Small intestine (tissue), 7 donors: ENCODE results near the gene SERPINB7. TPM values are rescaled to one million over a fixed set of nuclear protein-coding genes. Genes with fewer than 3 reads are reported as not detected.

Experiments used
- DNase-seq, 2 donors: peaks; one replicate each; pipeline versions ENCODE4 v3.0.0 to v3.0.0-alpha.2; 2013
- FAIRE-seq: peaks from 2 replicates; lab custom pipeline; 2012; peaks lifted over from hg19 to GRCh38; lab: Jason Lieb, UNC
- H3K27ac ChIP-seq, 3 donors: one replicate each; pipeline ENCODE4 v1.5.1; 2013; ENCODE audit warnings: low read length in 2 of 3, mild to moderate bottlenecking in 2 of 3, control low read depth in 1 of 3, inconsistent platforms in 1 of 3, low read depth in 1 of 3, moderate library complexity in 1 of 3
- H3K27me3 ChIP-seq, 3 donors: one replicate each; pipeline ENCODE4 v1.6.1; 2013; ENCODE audit warnings: low read length in 3 of 3, inconsistent platforms in 1 of 3; ENCODE audit not compliant: control insufficient read depth in 3 of 3, insufficient read depth in 3 of 3
- H3K36me3 ChIP-seq, 3 donors: one replicate each; pipeline ENCODE4 v1.6.1; 2013; ENCODE audit warnings: low read length in 3 of 3, inconsistent platforms in 1 of 3, low read depth in 1 of 3, mild to moderate bottlenecking in 1 of 3, moderate library complexity in 1 of 3; ENCODE audit not compliant: control insufficient read depth in 3 of 3, insufficient read depth in 2 of 3
- H3K4me1 ChIP-seq, 3 donors: one replicate each; pipeline ENCODE4 v1.6.1; 2013; ENCODE audit warnings: low read length in 2 of 3, inconsistent platforms in 1 of 3, low read depth in 1 of 3, mild to moderate bottlenecking in 1 of 3, moderate library complexity in 1 of 3; ENCODE audit not compliant: control insufficient read depth in 3 of 3, insufficient read depth in 2 of 3
- H3K4me3 ChIP-seq, 3 donors: one replicate each; pipeline ENCODE4 v1.5.1; 2013; ENCODE audit warnings: low read length in 3 of 3, control low read depth in 1 of 3, inconsistent platforms in 1 of 3, low read depth in 1 of 3, mild to moderate bottlenecking in 1 of 3, moderate library complexity in 1 of 3
- H3K9me3 ChIP-seq, 2 donors: one replicate each; pipeline ENCODE4 v1.6.1; 2013; ENCODE audit warnings: low read depth in 1 of 2, low read length in 1 of 2; ENCODE audit not compliant: control insufficient read depth in 2 of 2, insufficient read depth in 1 of 2
- WGBS, 3 donors: extraction: QIAGEN DNeasy Blood & Tissue Kit; methylation state at CpG; one replicate each; pipeline ENCODE4 v1.1.7; 2013; 5-methylcytosine and 5-hydroxymethylcytosine counted together
- polyA plus RNA-seq, 4 donors: library from polyadenylated mRNA; stranded (reverse) in 3 of 4; unstranded in 1 of 4; fragments of 200-250 nt in 3 of 4; fragments of 120-200 nt in 1 of 4; gene quantifications; one replicate each; pipeline versions ENCODE4 v1.2.1 to v1.2.3, GENCODE V29; 2013
- donor health status: healthy with polysubstance abuse.
- donor health status: control.
- donor health status: control.
- donor health status: Bipolar disorder and iron deficiency.
- donor health status: healthy.

The SERPINB7 gene
- polyA plus RNA-seq, 4 donors: not detected

GRCh38 chr18:63836456-63836855, 61.2 kb downstream of the SERPINB7 start:
- no peaks in the 10 kb centered on the region for H3K9me3 ChIP-seq
- H3K4me3 ChIP-seq: no peak overlapping the region
- H3K36me3 ChIP-seq: no peaks in the 10 kb centered on the region
- WGBS, 3 donors: 36 to 55% (median 49%) methylated on average over 3 of the region's 3 CpGs
- FAIRE-seq (no peak), DNase-seq (no peak)
- H3K4me1 ChIP-seq: no peaks in the 10 kb centered on the region
- H3K27me3 ChIP-seq: no peaks in the 10 kb centered on the region
- no peak overlapping the region for H3K27ac ChIP-seq

- no peaks in the 10 kb centered on the region for H3K36me3 ChIP-seq
- H3K27ac ChIP-seq: no peak overlapping the region
- no peak for DNase-seq
- no peak for FAIRE-seq
- no peaks in the 10 kb centered on the region for H3K9me3 ChIP-seq
- 63 to 76% (median 76%) methylated on average over 5 of the region's 5 CpGs for WGBS, 3 donors
- H3K4me1 ChIP-seq: no peaks in the 10 kb centered on the region
- no peak overlapping the region for H3K4me3 ChIP-seq
- H3K27me3 ChIP-seq: no peaks in the 10 kb centered on the region
These were observed 62.4 kb downstream of the SERPINB7 start for GRCh38 chr18:63837590-63837989.

GRCh38 chr18:63843008-63843407, 67.8 kb downstream of the SERPINB7 start:
- Histone ChIP-seq H3K27me3 (no peaks in the 10 kb centered on the region), H3K9me3 (no peaks in the 10 kb centered on the region), H3K27ac (no peak overlapping the region), H3K4me1 (no peaks in the 10 kb centered on the region), H3K36me3 (no peaks in the 10 kb centered on the region), H3K4me3 (no peak overlapping the region)
- WGBS, 3 donors: 55 to 73% (median 59%) methylated on average over 7 of the region's 7 CpGs
- no peak for DNase-seq
- FAIRE-seq: no peak

- no peak for FAIRE-seq
These were observed 69.0 kb downstream of the SERPINB7 start for GRCh38 chr18:63844254-63844653.

GRCh38 chr18:63848159-63848558, 72.9 kb downstream of the SERPINB7 start:
- WGBS, 3 donors: 1 to 3% (median 3%) methylated on average over 2 of the region's 2 CpGs
- no peaks in the 10 kb centered on the region for H3K36me3 ChIP-seq
- DNase-seq: peak; percentile 32 to 49
- H3K27ac ChIP-seq: no peak overlapping the region
- no peak for FAIRE-seq
- no peaks in the 10 kb centered on the region for H3K9me3 ChIP-seq
- H3K27me3 ChIP-seq: peaks cover 0 to 3% (median 2%) of the 10 kb centered on the region in 3 donors
- H3K4me3 ChIP-seq: no peak overlapping the region
- no peaks in the 10 kb centered on the region for H3K4me1 ChIP-seq

More at GRCh38 chr18:63844254-63844653, 69.0 kb downstream of the SERPINB7 start:
- WGBS, 3 donors: 10 to 16% (median 15%) methylated on average over 3 of the region's 3 CpGs
- no peaks in the 10 kb centered on the region for H3K36me3 ChIP-seq
- H3K9me3 ChIP-seq: no peaks in the 10 kb centered on the region
- H3K27me3 ChIP-seq: no peaks in the 10 kb centered on the region
- H3K4me3 ChIP-seq: no peak overlapping the region
- no peak overlapping the region for H3K27ac ChIP-seq
- peak; percentile 3 to 17 for DNase-seq
- no peaks in the 10 kb centered on the region for H3K4me1 ChIP-seq

GRCh38 chr18:63850020-63850419, 74.8 kb downstream of the SERPINB7 start:
- no peak overlapping the region for H3K4me3 ChIP-seq
- DNase-seq (peak in 1 of 2 donors; percentile 4), FAIRE-seq (no peak)
- WGBS, 3 donors: 28 to 44% (median 35%) methylated on average over 4 of the region's 4 CpGs
- peaks cover 0 to 3% (median 2%) of the 10 kb centered on the region in 3 donors for H3K27me3 ChIP-seq
- no peaks in the 10 kb centered on the region for H3K36me3 ChIP-seq
- H3K27ac ChIP-seq: no peak overlapping the region
- H3K9me3 ChIP-seq: no peaks in the 10 kb centered on the region
- no peaks in the 10 kb centered on the region for H3K4me1 ChIP-seq

GRCh38 chr18:63850636-63851035, 75.4 kb downstream of the SERPINB7 start:
- Histone ChIP-seq H3K9me3 (no peaks in the 10 kb centered on the region), H3K4me1 (no peaks in the 10 kb centered on the region), H3K4me3 (no peak overlapping the region), H3K27ac (no peak overlapping the region), H3K36me3 (no peaks in the 10 kb centered on the region), H3K27me3 (peaks cover 0 to 3% (median 2%) of the 10 kb centered on the region in 3 donors)
- DNase-seq (no peak), FAIRE-seq (no peak)
- 60 to 77% (median 73%) methylated on average over 2 of the region's 2 CpGs for WGBS, 3 donors

Other genes with a start within 250 kb of the SERPINB7 start
- gene SERPINB12, start 233.0 kb upstream of the SERPINB7 start, polyA plus RNA-seq: not detected
- gene SERPINB13, start 188.1 kb upstream of the SERPINB7 start, polyA plus RNA-seq: not detected
- gene SERPINB4, start 131.2 kb upstream of the SERPINB7 start, polyA plus RNA-seq: not detected
- gene SERPINB3, start 113.5 kb upstream of the SERPINB7 start, polyA plus RNA-seq: under 1 TPM in 2 of 4 donors, not detected in 2; 0.06 to 0.81 TPM
- gene SERPINB11, start 72.5 kb upstream of the SERPINB7 start, polyA plus RNA-seq: not detected
- under 1 TPM; 0.03 to 0.81 (median 0.38) TPM for gene SERPINB2, start 112.3 kb downstream of the SERPINB7 start, polyA plus RNA-seq
- gene SERPINB10, start 132.5 kb downstream of the SERPINB7 start, polyA plus RNA-seq: under 1 TPM in 1 of 4 donors, not detected in 3; 0.07 TPM
- gene HMSD, start 173.9 kb downstream of the SERPINB7 start, polyA plus RNA-seq: under 1 TPM in 2 of 4 donors, not detected in 2; 0.10 to 0.48 TPM
- 10 to 100 TPM in 3 of 4 donors, 1 to 10 TPM in 1; 6.7 to 15.7 (median 12.3) TPM for gene SERPINB8, start 194.7 kb downstream of the SERPINB7 start, polyA plus RNA-seq